Omental fat pad (tissue), 4 donors: ENCODE data around the gene DIP2B. TPM values are rescaled to one million over a fixed set of nuclear protein-coding genes. Genes with fewer than 3 reads are reported as not detected.

Experiments
- small RNA-seq: library from RNA; depleted of rRNA; stranded (forward); fragments of <200 nt; gene quantifications from one replicate; pipeline ENCODE3, GENCODE V24; 2016
- total RNA-seq, 4 donors: library from RNA; depleted of rRNA; stranded (reverse); fragments of >200 nt; gene quantifications; one replicate each; pipeline ENCODE4 v1.1.0, GENCODE V29; 2016

DIP2B gene
- total RNA-seq, 4 donors from 2014 or later: 21.1 to 35.2 (median 24.4) TPM

Small RNA genes lying within 50 kb of the gene (small RNA-seq; reads per million reads assigned to genes)
- gene RF00019: not detected
- not detected for gene RNU6-238P
- gene RNU6-769P: not detected

Other genes with a start within 250 kb of the DIP2B start
- gene LIMA1, start 221.5 kb upstream of the DIP2B start, total RNA-seq: 100 to 1,000 TPM; 129 to 319 (median 176) TPM
- not detected for gene FAM186A, start 108.4 kb upstream of the DIP2B start, total RNA-seq
- 10 to 100 TPM; 44.5 to 81.5 (median 58.4) TPM for gene LARP4, start 104.1 kb upstream of the DIP2B start, total RNA-seq